A549 (cell line): Measurements from ENCODE around the gene ABCC4. TPM values are rescaled to one million over a fixed set of nuclear protein-coding genes. Genes with fewer than 3 reads are reported as not detected.

Experiments
- ATAC-seq, 2 experiments: fragments of 200-7000 bp in 1 of 2; fragments of >200 bp in 1 of 2; cut with Nextera tagmentation in 1 of 2; cut with Tn5 transposase in 1 of 2; 3 replicates each; pipeline versions ENCODE4 v1.8.0 to v1.9.1; 2018 to 2020; ENCODE audit warnings: mild to moderate bottlenecking in 1 of 2, moderate library complexity in 1 of 2
- CTCF ChIA-PET: fragments of 300-600 bp; sonication (Branson Sonifier 250); formaldehyde crosslinking; extraction: SDS; loops from one replicate; lab custom pipeline; 2021; ENCODE audit warnings: antibody characterized with exemption, inconsistent platforms; lab: Yijun Ruan, JAX
- POLR2A ChIA-PET: fragments of 350-600 bp; formaldehyde crosslinking; extraction: SDS; loops from one replicate; lab custom pipeline; 2021; ENCODE audit warnings: antibody characterized with exemption, inconsistent platforms; lab: Yijun Ruan, JAX
- DNase-seq, 2 experiments: peaks; one replicate each; pipeline versions ENCODE4 v3.0.0 to v3.0.0-alpha.2; 2011 to 2016; ENCODE audit warnings: low read depth in 1 of 2, low spot score in 1 of 2
- FAIRE-seq: peaks from 2 replicates; lab custom pipeline; 2011; peaks lifted over from hg19 to GRCh38; lab: Jason Lieb, UNC
- H3K27ac ChIP-seq, 2 experiments: fragments of >200 bp; sonication (Bioruptor Twin); formaldehyde crosslinking; 3 replicates each; pipeline ENCODE4 v1.5.1; 2016 to 2017
- H3K4me1 ChIP-seq: fragments of >200 bp; sonication (Bioruptor Twin); formaldehyde crosslinking; 3 replicates; pipeline ENCODE4 v1.6.1; 2016
- H3K4me2 ChIP-seq: fragments of >200 bp; sonication (Bioruptor Twin); formaldehyde crosslinking; 3 replicates; pipeline ENCODE4 v1.6.1; 2016
- H3K4me3 ChIP-seq: fragments of >200 bp; sonication (Bioruptor Twin); formaldehyde crosslinking; 3 replicates; pipeline ENCODE4 v1.5.1; 2016
- H3K9me3 ChIP-seq: fragments of >200 bp; sonication (Bioruptor Twin); formaldehyde crosslinking; 3 replicates; pipeline ENCODE4 v1.6.1; 2016
- EHF ChIP-seq: fragments of 250-450 bp; sonication (Bioruptor Pico); IDR thresholded peaks from 2 replicates; pipeline ENCODE4 v1.5.0; 2020; ENCODE audit warnings: mild to moderate bottlenecking
- GATA3 ChIP-seq: IDR thresholded peaks from 2 replicates; pipeline ENCODE4 v1.6.1; 2012; ENCODE audit warnings: borderline replicate concordance
- HOXB13 ChIP-seq: fragments of 250-450 bp; sonication (Bioruptor Pico); IDR thresholded peaks from 2 replicates; pipeline ENCODE4 v1.5.0; 2020; ENCODE audit warnings: low read depth, mild to moderate bottlenecking, moderate library complexity
- HOXB5 ChIP-seq: fragments of 250-450 bp; sonication (Bioruptor Pico); IDR thresholded peaks from 2 replicates; pipeline ENCODE4 v1.5.0; 2020; ENCODE audit warnings: mild to moderate bottlenecking, moderate library complexity
- JUN ChIP-seq, 2 experiments: fragments of >200 bp; sonication (Bioruptor Twin); formaldehyde crosslinking; IDR thresholded peaks; 2 replicates in 1 of 2; 3 replicates in 1 of 2; pipeline ENCODE4 v1.6.1; 2016 to 2017
- KDM1A ChIP-seq: fragments of 200-600 bp; sonication (generic); IDR thresholded peaks from 2 replicates; pipeline ENCODE4 v1.6.1; 2016; ENCODE audit warnings: low read depth, mild to moderate bottlenecking
- KDM5A ChIP-seq: fragments of 200-600 bp; sonication (generic); IDR thresholded peaks from 2 replicates; pipeline ENCODE4 v1.6.1; 2016; ENCODE audit warnings: antibody characterized with exemption, mild to moderate bottlenecking
- MAZ ChIP-seq: fragments of 150-350 bp; IDR thresholded peaks from 2 replicates; pipeline ENCODE4 v1.6.1; 2014; ENCODE audit warnings: antibody characterized with exemption, low read depth, low read length, borderline replicate concordance
- MYC ChIP-seq: IDR thresholded peaks from 2 replicates; pipeline ENCODE4 v1.6.1; 2012; ENCODE audit warnings: mild to moderate bottlenecking, inconsistent platforms, low read length, improper control_type of control experiment, borderline replicate concordance
- POLR2A ChIP-seq: IDR thresholded peaks from 2 replicates; pipeline ENCODE4 v1.6.1; 2012; ENCODE audit warnings: mild to moderate bottlenecking, low read length
- TFCP2L1 ChIP-seq: fragments of 250-450 bp; sonication (Bioruptor Pico); IDR thresholded peaks from 2 replicates; pipeline ENCODE4 v1.5.0; 2021; ENCODE audit warnings: mild to moderate bottlenecking
- WGBS: methylation state at CpG from one replicate; pipeline ENCODE4 v1.1.6; 2017; ENCODE audit errors: missing lambda C conversion rate; 5-methylcytosine and 5-hydroxymethylcytosine counted together
- polyA minus RNA-seq: library from RNA; depleted of rRNA, polyadenylated mRNA; stranded (reverse); fragments of >200 nt; gene quantifications from 2 replicates; pipeline ENCODE4 v1.2.3, GENCODE V29; 2011; rRNA and poly(A)+ RNA removed
- polyA plus RNA-seq, 4 experiments: library from polyadenylated mRNA; depleted of rRNA in 3 of 4; stranded (reverse); fragments of >200 nt; fragmentation: RNase III in 1 of 4; extraction: RNeasy Plus Mini Kit Qiagen cat#74134 plus additional on column Dnase treatment in 1 of 4; gene quantifications; 2 replicates in 3 of 4; 3 replicates in 1 of 4; pipeline ENCODE4 v1.2.3, GENCODE V29; 2011 to 2017
- TF ChIP-seq, protein P1 (sequence below): fragments of >200 bp; sonication (Bioruptor Twin); formaldehyde crosslinking; IDR thresholded peaks from 3 replicates; pipeline ENCODE4 v1.5.1; 2016
- TF ChIP-seq, protein P2 (sequence below): fragments of >200 bp; sonication (Bioruptor Twin); formaldehyde crosslinking; IDR thresholded peaks from 2 replicates; pipeline ENCODE4 v1.6.1; 2016
- TF ChIP-seq, protein P3 (sequence below): IDR thresholded peaks from 2 replicates; pipeline ENCODE4 v1.6.1; 2012
- TF ChIP-seq, protein P4 (sequence below): IDR thresholded peaks from 2 replicates; pipeline ENCODE4 v1.6.1; 2012
- TF ChIP-seq, protein P5 (sequence below): IDR thresholded peaks from 2 replicates; pipeline ENCODE4 v1.6.1; 2012; ENCODE audit warnings: low read depth, borderline replicate concordance
- TF ChIP-seq, protein P6 (sequence below): fragments of >200 bp; sonication (Bioruptor Twin); formaldehyde crosslinking; IDR thresholded peaks from 3 replicates; pipeline ENCODE4 v1.6.1; 2016
- TF ChIP-seq, protein P7 (sequence below): fragments of 200-600 bp; sonication (generic); IDR thresholded peaks from 2 replicates; pipeline ENCODE4 v1.6.1; 2016; ENCODE audit warnings: antibody characterized with exemption, mild to moderate bottlenecking, moderate library complexity

The ABCC4 gene, protein sequence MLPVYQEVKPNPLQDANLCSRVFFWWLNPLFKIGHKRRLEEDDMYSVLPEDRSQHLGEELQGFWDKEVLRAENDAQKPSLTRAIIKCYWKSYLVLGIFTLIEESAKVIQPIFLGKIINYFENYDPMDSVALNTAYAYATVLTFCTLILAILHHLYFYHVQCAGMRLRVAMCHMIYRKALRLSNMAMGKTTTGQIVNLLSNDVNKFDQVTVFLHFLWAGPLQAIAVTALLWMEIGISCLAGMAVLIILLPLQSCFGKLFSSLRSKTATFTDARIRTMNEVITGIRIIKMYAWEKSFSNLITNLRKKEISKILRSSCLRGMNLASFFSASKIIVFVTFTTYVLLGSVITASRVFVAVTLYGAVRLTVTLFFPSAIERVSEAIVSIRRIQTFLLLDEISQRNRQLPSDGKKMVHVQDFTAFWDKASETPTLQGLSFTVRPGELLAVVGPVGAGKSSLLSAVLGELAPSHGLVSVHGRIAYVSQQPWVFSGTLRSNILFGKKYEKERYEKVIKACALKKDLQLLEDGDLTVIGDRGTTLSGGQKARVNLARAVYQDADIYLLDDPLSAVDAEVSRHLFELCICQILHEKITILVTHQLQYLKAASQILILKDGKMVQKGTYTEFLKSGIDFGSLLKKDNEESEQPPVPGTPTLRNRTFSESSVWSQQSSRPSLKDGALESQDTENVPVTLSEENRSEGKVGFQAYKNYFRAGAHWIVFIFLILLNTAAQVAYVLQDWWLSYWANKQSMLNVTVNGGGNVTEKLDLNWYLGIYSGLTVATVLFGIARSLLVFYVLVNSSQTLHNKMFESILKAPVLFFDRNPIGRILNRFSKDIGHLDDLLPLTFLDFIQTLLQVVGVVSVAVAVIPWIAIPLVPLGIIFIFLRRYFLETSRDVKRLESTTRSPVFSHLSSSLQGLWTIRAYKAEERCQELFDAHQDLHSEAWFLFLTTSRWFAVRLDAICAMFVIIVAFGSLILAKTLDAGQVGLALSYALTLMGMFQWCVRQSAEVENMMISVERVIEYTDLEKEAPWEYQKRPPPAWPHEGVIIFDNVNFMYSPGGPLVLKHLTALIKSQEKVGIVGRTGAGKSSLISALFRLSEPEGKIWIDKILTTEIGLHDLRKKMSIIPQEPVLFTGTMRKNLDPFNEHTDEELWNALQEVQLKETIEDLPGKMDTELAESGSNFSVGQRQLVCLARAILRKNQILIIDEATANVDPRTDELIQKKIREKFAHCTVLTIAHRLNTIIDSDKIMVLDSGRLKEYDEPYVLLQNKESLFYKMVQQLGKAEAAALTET (N-terminal part only)
- 46.4 and 56.2 TPM in 2 replicates for polyA plus RNA-seq (2011; rRNA removed)
- polyA plus RNA-seq (2012; cell fraction: cytosol; rRNA removed) = 10.1 and 11.9 TPM in 2 replicates
- 12.6 and 16.8 TPM in 2 replicates for polyA plus RNA-seq (2012; cell fraction: nucleus; rRNA removed)
- polyA plus RNA-seq (2017; fragmentation: RNase III; extraction: RNeasy Plus Mini Kit Qiagen cat#74134 plus additional on column Dnase treatment) = 23.5 to 26.0 TPM (median 24.2 TPM) in 3 replicates
- 154 and 157 TPM in 2 replicates for polyA minus RNA-seq

DNA sequence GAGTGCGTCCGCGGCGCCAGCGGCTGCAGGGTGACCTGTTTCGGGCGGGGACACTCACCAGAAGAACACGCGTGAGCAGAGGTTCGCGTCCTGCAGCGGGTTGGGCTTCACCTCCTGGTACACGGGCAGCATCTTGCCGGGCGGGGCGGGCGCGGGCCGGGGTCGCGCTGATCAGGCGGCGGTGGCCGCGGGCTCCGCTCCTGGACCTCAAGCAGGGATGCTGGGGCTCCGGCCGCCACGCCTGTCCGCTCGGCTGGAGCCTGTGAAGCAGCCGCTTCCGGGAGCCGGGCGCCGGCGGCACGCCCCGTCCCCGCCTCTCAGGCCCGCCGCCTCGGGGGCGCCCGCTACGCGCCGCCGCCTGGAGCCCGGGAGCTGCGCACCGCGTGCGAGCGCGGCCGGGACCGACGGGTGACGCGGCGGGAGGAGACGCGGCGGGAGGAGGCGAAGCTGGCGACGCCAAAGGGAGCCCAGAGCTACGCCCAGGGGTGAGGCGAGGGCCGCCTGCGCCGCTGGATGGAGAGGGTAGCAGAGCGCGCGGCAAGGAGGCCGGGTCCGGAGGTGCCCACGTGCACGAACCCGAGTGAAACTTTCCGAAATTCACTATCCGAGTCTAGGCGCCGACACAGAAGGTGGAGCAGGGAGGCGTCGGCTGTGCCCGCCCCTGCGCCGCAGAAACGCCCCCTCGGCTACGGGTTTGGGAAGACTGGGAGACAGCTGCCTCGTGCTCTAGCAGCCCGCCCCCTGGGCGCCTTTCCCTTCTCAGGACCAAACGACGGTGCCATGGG, at the start of gene ABCC4:
ABCC4 (minus strand) TSS at position 269 of the 785 bp plus-strand sequence; CDS start at position 132, 137 bp downstream.
- WGBS = no CpG with 5 or more reads among the region's 98 CpGs
- DNase-seq = peak; percentile 64 to 81
- FAIRE-seq = no peak
- Histone ChIP-seq H3K4me1 (peaks cover 38% of the 10 kb centered on the region), H3K4me3 (peak within 1 kb of the TSS; percentile 71), H3K9me3 (no peaks in the 10 kb centered on the region), H3K27ac (peak within 1 kb of the TSS; percentile 90 to 96), H3K4me2 (peak within 1 kb of the TSS; percentile 94)
- TF ChIP-seq GATA3 (no peak), MYC (peak; percentile 85), EHF (CRISPR knock-in tag) (0 out of 2 replicates have a peak, but pooled peaks have one; percentile 37), POLR2A (peak; percentile 27), HOXB13 (CRISPR knock-in tag) (no peak), JUN (IDR thresholded peaks at IDR 0.05) (peak in 1 of 2 experiments; percentile 60; a peak in 2 of 5 replicates), TFCP2L1 (CRISPR knock-in tag) (0 out of 2 replicates have a peak, but pooled peaks have one; percentile 20), KDM1A (no peak), HOXB5 (CRISPR knock-in tag) (peak; percentile 49; the same call in 1 of the 2 replicates), MAZ (no peak), KDM5A (no peak)
- TF ChIP-seq, protein P1, sequence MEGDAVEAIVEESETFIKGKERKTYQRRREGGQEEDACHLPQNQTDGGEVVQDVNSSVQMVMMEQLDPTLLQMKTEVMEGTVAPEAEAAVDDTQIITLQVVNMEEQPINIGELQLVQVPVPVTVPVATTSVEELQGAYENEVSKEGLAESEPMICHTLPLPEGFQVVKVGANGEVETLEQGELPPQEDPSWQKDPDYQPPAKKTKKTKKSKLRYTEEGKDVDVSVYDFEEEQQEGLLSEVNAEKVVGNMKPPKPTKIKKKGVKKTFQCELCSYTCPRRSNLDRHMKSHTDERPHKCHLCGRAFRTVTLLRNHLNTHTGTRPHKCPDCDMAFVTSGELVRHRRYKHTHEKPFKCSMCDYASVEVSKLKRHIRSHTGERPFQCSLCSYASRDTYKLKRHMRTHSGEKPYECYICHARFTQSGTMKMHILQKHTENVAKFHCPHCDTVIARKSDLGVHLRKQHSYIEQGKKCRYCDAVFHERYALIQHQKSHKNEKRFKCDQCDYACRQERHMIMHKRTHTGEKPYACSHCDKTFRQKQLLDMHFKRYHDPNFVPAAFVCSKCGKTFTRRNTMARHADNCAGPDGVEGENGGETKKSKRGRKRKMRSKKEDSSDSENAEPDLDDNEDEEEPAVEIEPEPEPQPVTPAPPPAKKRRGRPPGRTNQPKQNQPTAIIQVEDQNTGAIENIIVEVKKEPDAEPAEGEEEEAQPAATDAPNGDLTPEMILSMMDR = no peak
- TF ChIP-seq, protein P2, sequence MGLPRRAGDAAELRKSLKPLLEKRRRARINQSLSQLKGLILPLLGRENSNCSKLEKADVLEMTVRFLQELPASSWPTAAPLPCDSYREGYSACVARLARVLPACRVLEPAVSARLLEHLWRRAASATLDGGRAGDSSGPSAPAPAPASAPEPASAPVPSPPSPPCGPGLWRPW = no peak
- TF ChIP-seq, protein P3, sequence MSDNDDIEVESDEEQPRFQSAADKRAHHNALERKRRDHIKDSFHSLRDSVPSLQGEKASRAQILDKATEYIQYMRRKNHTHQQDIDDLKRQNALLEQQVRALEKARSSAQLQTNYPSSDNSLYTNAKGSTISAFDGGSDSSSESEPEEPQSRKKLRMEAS = peak; percentile 96
- TF ChIP-seq, protein P4, sequence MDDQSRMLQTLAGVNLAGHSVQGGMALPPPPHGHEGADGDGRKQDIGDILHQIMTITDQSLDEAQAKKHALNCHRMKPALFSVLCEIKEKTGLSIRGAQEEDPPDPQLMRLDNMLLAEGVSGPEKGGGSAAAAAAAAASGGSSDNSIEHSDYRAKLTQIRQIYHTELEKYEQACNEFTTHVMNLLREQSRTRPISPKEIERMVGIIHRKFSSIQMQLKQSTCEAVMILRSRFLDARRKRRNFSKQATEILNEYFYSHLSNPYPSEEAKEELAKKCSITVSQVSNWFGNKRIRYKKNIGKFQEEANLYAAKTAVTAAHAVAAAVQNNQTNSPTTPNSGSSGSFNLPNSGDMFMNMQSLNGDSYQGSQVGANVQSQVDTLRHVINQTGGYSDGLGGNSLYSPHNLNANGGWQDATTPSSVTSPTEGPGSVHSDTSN = 0 out of 2 replicates have a peak, but pooled peaks have one; percentile 14
- TF ChIP-seq, protein P5, sequence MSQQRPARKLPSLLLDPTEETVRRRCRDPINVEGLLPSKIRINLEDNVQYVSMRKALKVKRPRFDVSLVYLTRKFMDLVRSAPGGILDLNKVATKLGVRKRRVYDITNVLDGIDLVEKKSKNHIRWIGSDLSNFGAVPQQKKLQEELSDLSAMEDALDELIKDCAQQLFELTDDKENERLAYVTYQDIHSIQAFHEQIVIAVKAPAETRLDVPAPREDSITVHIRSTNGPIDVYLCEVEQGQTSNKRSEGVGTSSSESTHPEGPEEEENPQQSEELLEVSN = peak; percentile 97
- TF ChIP-seq, protein P6, sequence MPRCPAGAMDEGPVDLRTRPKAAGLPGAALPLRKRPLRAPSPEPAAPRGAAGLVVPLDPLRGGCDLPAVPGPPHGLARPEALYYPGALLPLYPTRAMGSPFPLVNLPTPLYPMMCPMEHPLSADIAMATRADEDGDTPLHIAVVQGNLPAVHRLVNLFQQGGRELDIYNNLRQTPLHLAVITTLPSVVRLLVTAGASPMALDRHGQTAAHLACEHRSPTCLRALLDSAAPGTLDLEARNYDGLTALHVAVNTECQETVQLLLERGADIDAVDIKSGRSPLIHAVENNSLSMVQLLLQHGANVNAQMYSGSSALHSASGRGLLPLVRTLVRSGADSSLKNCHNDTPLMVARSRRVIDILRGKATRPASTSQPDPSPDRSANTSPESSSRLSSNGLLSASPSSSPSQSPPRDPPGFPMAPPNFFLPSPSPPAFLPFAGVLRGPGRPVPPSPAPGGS = 0 out of 3 replicates have a peak, but pooled peaks have one; percentile 31
- TF ChIP-seq, protein P7, sequence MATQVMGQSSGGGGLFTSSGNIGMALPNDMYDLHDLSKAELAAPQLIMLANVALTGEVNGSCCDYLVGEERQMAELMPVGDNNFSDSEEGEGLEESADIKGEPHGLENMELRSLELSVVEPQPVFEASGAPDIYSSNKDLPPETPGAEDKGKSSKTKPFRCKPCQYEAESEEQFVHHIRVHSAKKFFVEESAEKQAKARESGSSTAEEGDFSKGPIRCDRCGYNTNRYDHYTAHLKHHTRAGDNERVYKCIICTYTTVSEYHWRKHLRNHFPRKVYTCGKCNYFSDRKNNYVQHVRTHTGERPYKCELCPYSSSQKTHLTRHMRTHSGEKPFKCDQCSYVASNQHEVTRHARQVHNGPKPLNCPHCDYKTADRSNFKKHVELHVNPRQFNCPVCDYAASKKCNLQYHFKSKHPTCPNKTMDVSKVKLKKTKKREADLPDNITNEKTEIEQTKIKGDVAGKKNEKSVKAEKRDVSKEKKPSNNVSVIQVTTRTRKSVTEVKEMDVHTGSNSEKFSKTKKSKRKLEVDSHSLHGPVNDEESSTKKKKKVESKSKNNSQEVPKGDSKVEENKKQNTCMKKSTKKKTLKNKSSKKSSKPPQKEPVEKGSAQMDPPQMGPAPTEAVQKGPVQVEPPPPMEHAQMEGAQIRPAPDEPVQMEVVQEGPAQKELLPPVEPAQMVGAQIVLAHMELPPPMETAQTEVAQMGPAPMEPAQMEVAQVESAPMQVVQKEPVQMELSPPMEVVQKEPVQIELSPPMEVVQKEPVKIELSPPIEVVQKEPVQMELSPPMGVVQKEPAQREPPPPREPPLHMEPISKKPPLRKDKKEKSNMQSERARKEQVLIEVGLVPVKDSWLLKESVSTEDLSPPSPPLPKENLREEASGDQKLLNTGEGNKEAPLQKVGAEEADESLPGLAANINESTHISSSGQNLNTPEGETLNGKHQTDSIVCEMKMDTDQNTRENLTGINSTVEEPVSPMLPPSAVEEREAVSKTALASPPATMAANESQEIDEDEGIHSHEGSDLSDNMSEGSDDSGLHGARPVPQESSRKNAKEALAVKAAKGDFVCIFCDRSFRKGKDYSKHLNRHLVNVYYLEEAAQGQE = no peak
- ChIA-PET POLR2A (interaction anchor here (0.6 kb wide), 1 partner anchor 97 kb away, joined by 3 read pairs; no protein-coding TSS in a partner anchor), CTCF (interaction anchor here (0.6 to 7.2 kb wide), 15 partner anchors 13 to 111 kb away, joined by 3 to 52 read pairs (median 4); no protein-coding TSS in a partner anchor)
- ATAC-seq = peak; percentile 83
